ENCODE data around the gene TMEM91.
A peak's percentile ranks its signal among the peaks of the same experiment; 100 is the strongest.

TMEM91 gene

GRCh38 chr19:41355802-41356201 is 20.5 kb upstream of the TMEM91 start:
- peaks cover 22% of the 10 kb centered on the region for H3K4me1 Mint-ChIP-seq
- H3K27ac Mint-ChIP-seq: peak overlapping the region in 1 of 3 experiments; percentile 26
- H3K36me3 Mint-ChIP-seq (ENCODE audit: low read depth): no peaks in the 10 kb centered on the region
- H3K9me3 Mint-ChIP-seq: no peaks in the 10 kb centered on the region
- no peak for TF ChIP-seq CTCF (IDR thresholded peaks at IDR 0.05; ENCODE audit: unreplicated experiment in 3 of 3)
- H3K4me3 Mint-ChIP-seq: peak overlapping the region; percentile 82 to 84 (median 82)
- H3K27me3 Mint-ChIP-seq (ENCODE audit: low read depth): peaks cover 32% of the 10 kb centered on the region

- H3K4me1 Mint-ChIP-seq: peaks cover 12% of the 10 kb centered on the region
- no peaks in the 10 kb centered on the region for H3K36me3 Mint-ChIP-seq (ENCODE audit: low read depth)
- no peaks in the 10 kb centered on the region for H3K9me3 Mint-ChIP-seq
- no peak overlapping the region for H3K27ac Mint-ChIP-seq
- peak overlapping the region in 2 of 3 experiments; percentile 20 to 48 for H3K4me3 Mint-ChIP-seq
- H3K27me3 Mint-ChIP-seq (ENCODE audit: low read depth): peaks cover 21% of the 10 kb centered on the region
- TF ChIP-seq CTCF (IDR thresholded peaks at IDR 0.05; ENCODE audit: unreplicated experiment in 3 of 3): no peak
These were observed 19.2 kb upstream of the TMEM91 start for GRCh38 chr19:41356984-41357739.

- Mint-ChIP-seq H3K4me1 (peaks cover 10% of the 10 kb centered on the region), H3K4me3 (peak overlapping the region in 1 of 3 experiments; percentile 24), H3K9me3 (no peaks in the 10 kb centered on the region), H3K27ac (no peak overlapping the region), H3K27me3 (ENCODE audit: low read depth) (peaks cover 17% of the 10 kb centered on the region), H3K36me3 (ENCODE audit: low read depth) (no peaks in the 10 kb centered on the region)
- no peak for TF ChIP-seq CTCF (IDR thresholded peaks at IDR 0.05; ENCODE audit: unreplicated experiment in 3 of 3)
These were observed 18.6 kb upstream of the TMEM91 start for GRCh38 chr19:41357746-41358145.

GRCh38 chr19:41359741-41360140 is 16.6 kb upstream of the TMEM91 start:
- Mint-ChIP-seq H3K4me3 (no peak overlapping the region), H3K36me3 (ENCODE audit: low read depth) (no peaks in the 10 kb centered on the region), H3K27me3 (ENCODE audit: low read depth) (peaks cover 9% of the 10 kb centered on the region), H3K4me1 (peaks cover 10% of the 10 kb centered on the region), H3K27ac (no peak overlapping the region), H3K9me3 (no peaks in the 10 kb centered on the region)
- no peak for TF ChIP-seq CTCF (IDR thresholded peaks at IDR 0.05; ENCODE audit: unreplicated experiment in 3 of 3)

- Mint-ChIP-seq H3K4me3 (peak overlapping the region; percentile 40 to 98 (median 94)), H3K27ac (peak overlapping the region in 1 of 3 experiments; percentile 41), H3K9me3 (no peaks in the 10 kb centered on the region), H3K36me3 (ENCODE audit: low read depth) (no peaks in the 10 kb centered on the region), H3K4me1 (peaks cover 9% of the 10 kb centered on the region), H3K27me3 (ENCODE audit: low read depth) (no peaks in the 10 kb centered on the region)
- TF ChIP-seq CTCF (IDR thresholded peaks at IDR 0.05; ENCODE audit: unreplicated experiment in 3 of 3): no peak
These were observed 14.0 kb upstream of the TMEM91 start for GRCh38 chr19:41362143-41362847.
